Fibroblast of lung (primary cell): ENCODE data around the gene ABL2. TPM values are rescaled to one million over a fixed set of nuclear protein-coding genes. Genes with fewer than 3 reads are reported as not detected.

Experiments
- DNase-seq, 2 donors: peaks; one replicate each; pipeline versions ENCODE4 v3.0.0 to v3.0.0-alpha.2; 2010; ENCODE audit warnings: low read depth in 2 of 2
- H2AFZ ChIP-seq: 2 replicates; pipeline ENCODE4 v1.5.1; 2012; ENCODE audit warnings: low read length, control low read depth, inconsistent platforms
- H3K27ac ChIP-seq: 2 replicates; pipeline ENCODE4 v1.5.1; 2011; ENCODE audit warnings: low read length, control low read depth; ENCODE audit not compliant: insufficient read depth
- H3K27me3 ChIP-seq: 2 replicates; pipeline ENCODE4 v1.5.1; 2011; ENCODE audit warnings: mild to moderate bottlenecking, low read length; ENCODE audit not compliant: control insufficient read depth, insufficient read depth
- H3K36me3 ChIP-seq: 2 replicates; pipeline ENCODE4 v1.5.1; 2011; ENCODE audit warnings: low read length; ENCODE audit not compliant: control insufficient read depth, insufficient read depth
- H3K4me1 ChIP-seq: 2 replicates; pipeline ENCODE4 v1.5.1; 2011; ENCODE audit warnings: low read length; ENCODE audit not compliant: control insufficient read depth, insufficient read depth; ENCODE audit errors: extremely low read depth
- H3K4me2 ChIP-seq: 2 replicates; pipeline ENCODE4 v1.5.1; 2011; ENCODE audit warnings: low read length, control low read depth; ENCODE audit not compliant: insufficient read depth; ENCODE audit errors: extremely low read depth
- H3K4me3 ChIP-seq, 4 experiments: fragments of 200-600 bp in 1 of 4; sonication (generic) in 1 of 4; replicated peaks in 1 of 4; 2 replicates each; pipeline ENCODE4 v1.5.1; 2011 to 2016; ENCODE audit warnings: low read length in 4 of 4, low read depth in 3 of 4, mild to moderate bottlenecking in 3 of 4, control low read depth in 2 of 4, inconsistent platforms in 1 of 4, mixed read lengths in 1 of 4; ENCODE audit not compliant: insufficient read depth in 1 of 4; ENCODE audit errors: control extremely low read depth in 1 of 4
- H3K79me2 ChIP-seq: 2 replicates; pipeline ENCODE4 v1.5.1; 2012; ENCODE audit warnings: mild to moderate bottlenecking, low read length, inconsistent platforms; ENCODE audit not compliant: control insufficient read depth, insufficient read depth
- H3K9ac ChIP-seq: 2 replicates; pipeline ENCODE4 v1.5.1; 2011; ENCODE audit warnings: mild to moderate bottlenecking, low read length, control low read depth; ENCODE audit not compliant: insufficient read depth
- H3K9me3 ChIP-seq: 2 replicates; pipeline ENCODE4 v1.5.1; 2012; ENCODE audit warnings: low read depth, low read length; ENCODE audit not compliant: control insufficient read depth, insufficient read depth
- H4K20me1 ChIP-seq: 2 replicates; pipeline ENCODE4 v1.5.1; 2011; ENCODE audit warnings: low read length; ENCODE audit not compliant: control insufficient read depth, insufficient read depth; ENCODE audit errors: extremely low read depth
- EZH2 ChIP-seq: IDR thresholded peaks from 2 replicates; pipeline ENCODE4 v1.5.1; 2012; ENCODE audit warnings: low read length, control low read depth, mild to moderate bottlenecking; ENCODE audit errors: missing control alignments
- polyA plus RNA-seq, 2 donors: library from polyadenylated mRNA; depleted of rRNA in 1 of 2; stranded (reverse) in 1 of 2; unstranded in 1 of 2; fragments of >200 nt; gene quantifications; 2 replicates each; pipeline ENCODE4 v1.2.1, GENCODE V29; 2011 to 2012; ENCODE audit warnings: missing spikeins in 1 of 2
- total RNA-seq: library from RNA; depleted of rRNA; stranded (reverse); fragments of >200 nt; gene quantifications from 2 replicates; pipeline ENCODE4 v1.2.1, GENCODE V29; 2014
- TF ChIP-seq, protein P1 (sequence below), 2 donors: IDR thresholded peaks in 1 of 2; conservative IDR thresholded peaks in 1 of 2; 1 replicate in 1 of 2; 2 replicates in 1 of 2; pipeline ENCODE4 v1.5.1; 2011 to 2012; ENCODE audit warnings: low read length in 2 of 2, control low read depth in 1 of 2, inconsistent platforms in 1 of 2, low read depth in 1 of 2, mild to moderate bottlenecking in 1 of 2

ABL2 gene
- total and polyA plus RNA-seq, 2 donors (not counting 1 experiment from before 2014, with no cell fraction given): 36.1 to 85.4 TPM

DNA sequence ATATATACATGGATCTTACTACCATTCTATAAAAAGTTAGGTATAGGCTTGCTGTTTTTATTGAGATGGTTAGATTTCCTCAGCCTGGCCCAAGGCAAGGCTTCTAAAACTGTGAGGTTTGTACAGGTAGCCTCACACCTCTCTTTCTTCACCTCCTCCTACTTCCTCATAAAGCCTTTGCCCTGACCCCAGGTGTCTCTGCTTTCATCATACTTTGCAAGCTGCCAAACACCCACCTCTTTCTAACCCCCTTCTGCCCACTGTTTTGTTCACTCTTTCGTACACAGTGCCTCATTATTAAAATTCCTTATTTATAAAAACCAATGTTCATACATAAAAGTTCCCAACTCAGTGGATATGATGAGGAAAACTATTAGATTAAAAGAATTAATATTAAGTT is 32.7 kb upstream of the ABL2 start:
- no peaks in the 10 kb centered on the region for H3K27me3 ChIP-seq
- H3K9ac ChIP-seq: no peak overlapping the region
- no peaks in the 10 kb centered on the region for H3K9me3 ChIP-seq
- H3K4me3 ChIP-seq: no peak overlapping the region
- DNase-seq: no peak
- H4K20me1 ChIP-seq: no peaks in the 10 kb centered on the region
- no peak overlapping the region for H3K27ac ChIP-seq
- H3K4me1 ChIP-seq: no peaks in the 10 kb centered on the region
- TF ChIP-seq, protein P1, sequence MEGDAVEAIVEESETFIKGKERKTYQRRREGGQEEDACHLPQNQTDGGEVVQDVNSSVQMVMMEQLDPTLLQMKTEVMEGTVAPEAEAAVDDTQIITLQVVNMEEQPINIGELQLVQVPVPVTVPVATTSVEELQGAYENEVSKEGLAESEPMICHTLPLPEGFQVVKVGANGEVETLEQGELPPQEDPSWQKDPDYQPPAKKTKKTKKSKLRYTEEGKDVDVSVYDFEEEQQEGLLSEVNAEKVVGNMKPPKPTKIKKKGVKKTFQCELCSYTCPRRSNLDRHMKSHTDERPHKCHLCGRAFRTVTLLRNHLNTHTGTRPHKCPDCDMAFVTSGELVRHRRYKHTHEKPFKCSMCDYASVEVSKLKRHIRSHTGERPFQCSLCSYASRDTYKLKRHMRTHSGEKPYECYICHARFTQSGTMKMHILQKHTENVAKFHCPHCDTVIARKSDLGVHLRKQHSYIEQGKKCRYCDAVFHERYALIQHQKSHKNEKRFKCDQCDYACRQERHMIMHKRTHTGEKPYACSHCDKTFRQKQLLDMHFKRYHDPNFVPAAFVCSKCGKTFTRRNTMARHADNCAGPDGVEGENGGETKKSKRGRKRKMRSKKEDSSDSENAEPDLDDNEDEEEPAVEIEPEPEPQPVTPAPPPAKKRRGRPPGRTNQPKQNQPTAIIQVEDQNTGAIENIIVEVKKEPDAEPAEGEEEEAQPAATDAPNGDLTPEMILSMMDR (conservative IDR thresholded peaks at IDR 0.05 in 1 of 2, IDR thresholded peaks at IDR 0.05 in 1 of 2; ENCODE audit: low read depth in 1 of 2, low read length in 2 of 2): no peak
- TF ChIP-seq EZH2: no peak
- no peaks in the 10 kb centered on the region for H3K36me3 ChIP-seq
- no peaks in the 10 kb centered on the region for H3K79me2 ChIP-seq
- no peak overlapping the region for H2AFZ ChIP-seq
- H3K4me2 ChIP-seq: no peak overlapping the region

DNA sequence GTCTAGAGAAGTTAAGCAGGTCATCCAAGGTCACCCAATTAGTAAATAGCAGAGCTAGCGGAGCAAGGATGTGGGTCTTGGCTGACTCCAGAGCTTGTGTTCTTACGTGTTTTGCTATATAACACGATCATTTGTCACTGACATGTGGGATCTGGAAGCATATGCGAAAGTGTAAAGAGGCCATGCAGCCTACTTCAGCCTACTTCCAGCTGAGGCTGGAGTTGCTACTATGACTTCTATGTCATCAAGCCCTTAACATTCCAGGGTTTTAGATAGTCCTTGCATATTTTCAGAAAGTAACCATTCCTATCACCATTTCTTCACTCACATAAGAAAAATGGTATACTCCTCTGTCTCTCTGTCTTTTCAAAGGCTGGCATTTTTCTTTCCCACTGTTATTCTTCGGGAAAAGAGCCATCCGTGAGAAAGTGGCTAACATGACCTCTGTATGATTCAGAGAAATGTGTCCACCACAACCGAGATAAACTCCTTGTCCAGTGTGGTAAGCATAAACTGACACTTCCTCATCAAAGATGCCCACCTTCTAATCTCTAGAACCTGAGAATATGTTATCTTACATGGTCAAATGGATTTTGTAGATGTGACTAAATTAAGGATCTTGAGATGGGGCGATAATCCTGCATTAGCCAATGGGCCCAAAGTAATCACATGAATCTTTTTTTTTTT is 24.0 kb upstream of the ABL2 start:
- peak; percentile 76 to 81 for DNase-seq
- Histone ChIP-seq H3K9ac (no peak overlapping the region), H3K27ac (no peak overlapping the region), H3K4me2 (no peak overlapping the region), H2AFZ (no peak overlapping the region), H3K4me1 (no peaks in the 10 kb centered on the region), H3K4me3 (no peak overlapping the region), H3K36me3 (no peaks in the 10 kb centered on the region), H3K9me3 (no peaks in the 10 kb centered on the region), H3K79me2 (no peaks in the 10 kb centered on the region), H4K20me1 (no peaks in the 10 kb centered on the region), H3K27me3 (no peaks in the 10 kb centered on the region)
- no peak for TF ChIP-seq EZH2
- TF ChIP-seq, protein P1 (conservative IDR thresholded peaks at IDR 0.05 in 1 of 2, IDR thresholded peaks at IDR 0.05 in 1 of 2; ENCODE audit: low read depth in 1 of 2, low read length in 2 of 2): no peak

DNA sequence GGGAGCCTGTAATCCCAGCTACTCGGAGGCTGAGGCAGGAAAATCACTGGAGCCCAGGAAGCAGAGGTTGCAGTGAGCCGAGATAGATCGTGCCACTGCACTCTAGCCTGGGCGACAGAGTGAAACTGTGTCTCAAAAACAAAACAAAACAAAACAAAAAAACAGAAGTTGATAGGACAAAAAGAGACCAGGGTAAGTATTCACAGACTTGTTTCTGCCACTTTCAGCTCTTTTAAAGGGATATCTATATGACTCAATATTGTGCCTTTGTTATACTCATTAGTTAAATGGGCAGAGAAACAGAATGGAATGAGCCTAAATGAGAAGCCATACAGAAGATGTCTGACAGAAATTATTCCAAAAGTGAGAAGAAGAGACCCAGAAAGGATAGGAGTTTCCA is 23.1 kb upstream of the ABL2 start:
- H3K27ac ChIP-seq: no peak overlapping the region
- H3K27me3 ChIP-seq: no peaks in the 10 kb centered on the region
- H2AFZ ChIP-seq: no peak overlapping the region
- H3K9ac ChIP-seq: no peak overlapping the region
- H3K4me1 ChIP-seq: no peaks in the 10 kb centered on the region
- no peaks in the 10 kb centered on the region for H3K36me3 ChIP-seq
- no peak for TF ChIP-seq EZH2
- TF ChIP-seq, protein P1 (conservative IDR thresholded peaks at IDR 0.05 in 1 of 2, IDR thresholded peaks at IDR 0.05 in 1 of 2; ENCODE audit: low read depth in 1 of 2, low read length in 2 of 2): no peak
- no peaks in the 10 kb centered on the region for H3K79me2 ChIP-seq
- H3K4me3 ChIP-seq: no peak overlapping the region
- H3K9me3 ChIP-seq: no peaks in the 10 kb centered on the region
- no peaks in the 10 kb centered on the region for H4K20me1 ChIP-seq
- DNase-seq: no peak
- no peak overlapping the region for H3K4me2 ChIP-seq
